AG10803 (cell line): ENCODE measurements around the gene SLC3A2.
A peak's percentile ranks its signal among the peaks of the same experiment; 100 is the strongest.
"Not testable (repeated sequence)": the region's sequence is repeated elsewhere in the genome, so short reads cannot be mapped to it uniquely, and the experiment has no call there.

ENCODE experiments used
- DNase-seq: peaks from one replicate; pipeline ENCODE4 v3.0.0; 2010; ENCODE audit warnings: low read depth
- H3K4me3 ChIP-seq: 2 replicates; pipeline ENCODE4 v1.5.1; 2011; ENCODE audit warnings: mild to moderate bottlenecking, low read length, control low read depth
- TF ChIP-seq, protein P1 (sequence below): conservative IDR thresholded peaks from 2 replicates; pipeline ENCODE4 v1.5.1; 2011; ENCODE audit warnings: mild to moderate bottlenecking, low read length, control low read depth, inconsistent platforms

Gene SLC3A2

DNA sequence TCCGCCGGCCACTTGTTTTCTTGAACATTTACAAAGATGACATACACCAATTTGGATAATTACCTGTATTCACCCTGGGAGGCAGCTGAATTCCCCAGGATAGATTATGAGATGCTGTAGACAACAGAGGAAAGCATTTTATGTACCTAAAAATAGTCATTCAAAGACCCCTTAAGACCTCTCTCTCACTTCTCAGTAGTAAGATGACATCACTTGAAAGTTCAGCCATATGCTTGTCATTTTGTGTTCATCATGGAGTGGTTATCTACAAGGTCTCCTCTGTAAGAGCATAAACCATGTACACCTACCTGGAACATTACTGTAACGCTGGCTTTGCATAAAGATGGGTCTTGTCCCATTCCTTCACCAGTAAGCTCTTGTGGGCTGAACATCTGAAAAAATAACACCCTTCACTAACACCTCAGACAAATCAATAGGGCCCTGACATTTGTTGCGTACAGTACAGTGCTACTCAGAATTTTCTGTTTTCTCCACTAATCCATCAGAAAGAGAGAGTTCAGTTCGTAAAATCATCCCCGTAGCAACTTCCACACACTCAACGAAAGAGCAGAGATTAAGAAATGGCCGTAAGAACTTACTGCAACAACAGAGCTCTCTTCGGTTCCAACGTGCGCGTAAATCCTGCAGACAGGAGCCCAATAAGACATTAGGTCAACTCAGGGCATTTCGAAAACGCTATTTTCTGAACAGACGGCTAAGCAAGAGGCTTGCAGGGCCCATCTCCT lies 25.7 kb upstream of the SLC3A2 start:
- H3K4me3 ChIP-seq = peak overlapping the region; percentile 93
- TF ChIP-seq, protein P1, sequence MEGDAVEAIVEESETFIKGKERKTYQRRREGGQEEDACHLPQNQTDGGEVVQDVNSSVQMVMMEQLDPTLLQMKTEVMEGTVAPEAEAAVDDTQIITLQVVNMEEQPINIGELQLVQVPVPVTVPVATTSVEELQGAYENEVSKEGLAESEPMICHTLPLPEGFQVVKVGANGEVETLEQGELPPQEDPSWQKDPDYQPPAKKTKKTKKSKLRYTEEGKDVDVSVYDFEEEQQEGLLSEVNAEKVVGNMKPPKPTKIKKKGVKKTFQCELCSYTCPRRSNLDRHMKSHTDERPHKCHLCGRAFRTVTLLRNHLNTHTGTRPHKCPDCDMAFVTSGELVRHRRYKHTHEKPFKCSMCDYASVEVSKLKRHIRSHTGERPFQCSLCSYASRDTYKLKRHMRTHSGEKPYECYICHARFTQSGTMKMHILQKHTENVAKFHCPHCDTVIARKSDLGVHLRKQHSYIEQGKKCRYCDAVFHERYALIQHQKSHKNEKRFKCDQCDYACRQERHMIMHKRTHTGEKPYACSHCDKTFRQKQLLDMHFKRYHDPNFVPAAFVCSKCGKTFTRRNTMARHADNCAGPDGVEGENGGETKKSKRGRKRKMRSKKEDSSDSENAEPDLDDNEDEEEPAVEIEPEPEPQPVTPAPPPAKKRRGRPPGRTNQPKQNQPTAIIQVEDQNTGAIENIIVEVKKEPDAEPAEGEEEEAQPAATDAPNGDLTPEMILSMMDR = no peak
- DNase-seq = no peak

DNA sequence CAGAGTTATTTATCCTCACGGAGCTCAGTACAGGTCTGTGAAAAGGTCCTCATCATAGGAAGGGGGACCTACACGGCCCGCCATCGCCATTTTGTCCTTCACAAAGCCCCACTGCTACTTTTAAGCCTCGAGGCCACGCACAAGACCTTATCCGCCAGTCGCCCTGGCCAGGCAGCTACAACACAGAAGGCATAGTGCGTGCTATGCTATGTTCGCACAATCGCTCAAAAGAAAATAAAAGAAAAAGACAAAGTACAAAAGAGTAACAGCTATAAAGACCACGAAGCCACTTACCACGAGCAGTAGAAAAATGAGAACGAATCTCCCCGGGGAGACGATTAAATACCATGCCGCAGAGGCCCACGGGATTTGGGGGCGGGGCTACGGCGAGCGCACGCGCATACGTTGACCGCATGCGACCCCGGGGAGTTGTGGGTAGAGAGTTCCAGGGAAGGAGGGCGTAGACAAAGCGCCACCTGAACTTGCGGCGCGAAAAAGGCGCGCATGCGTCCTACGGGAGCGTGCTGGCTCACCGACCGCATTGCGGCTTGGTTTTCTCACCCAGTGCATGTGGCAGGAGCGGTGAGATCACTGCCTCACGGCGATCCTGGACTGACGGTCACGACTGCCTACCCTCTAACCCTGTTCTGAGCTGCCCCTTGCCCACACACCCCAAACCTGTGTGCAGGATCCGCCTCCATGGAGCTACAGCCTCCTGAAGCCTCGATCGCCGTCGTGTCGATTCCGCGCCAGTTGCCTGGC lies 24.9 kb upstream of the SLC3A2 start:
- DNase-seq = peak; percentile 96
- TF ChIP-seq, protein P1 = no peak
- H3K4me3 ChIP-seq = peak overlapping the region; percentile 93

DNA sequence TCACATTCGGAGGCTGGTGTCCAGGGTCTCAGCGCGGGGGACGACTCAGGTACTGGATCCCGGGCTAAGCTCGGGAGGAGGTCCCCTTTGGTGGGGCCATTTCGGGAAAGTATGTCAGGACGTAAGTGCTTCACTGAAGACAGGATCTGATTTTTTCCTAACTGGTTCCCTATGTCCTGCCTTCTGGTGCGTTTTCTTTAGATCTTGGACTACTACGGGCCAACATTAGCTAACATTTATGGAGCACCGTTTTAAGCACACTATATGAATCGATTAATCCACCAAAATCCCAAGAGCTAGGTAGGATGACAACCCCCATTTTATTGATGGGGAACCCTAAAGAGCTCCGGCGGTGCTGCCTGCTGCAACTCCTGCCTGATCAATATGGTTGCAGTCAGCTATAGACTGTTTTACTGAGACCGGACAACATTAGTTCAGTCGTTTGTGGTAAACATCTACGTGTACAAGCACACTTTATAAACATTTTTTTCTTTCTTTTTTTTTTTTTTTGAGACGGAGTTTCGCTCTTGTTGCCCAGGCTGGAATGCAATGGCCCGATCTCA lies 24.3 kb upstream of the SLC3A2 start:
- no peak for DNase-seq
- H3K4me3 ChIP-seq = peak overlapping the region; percentile 93
- TF ChIP-seq, protein P1 = no peak

DNA sequence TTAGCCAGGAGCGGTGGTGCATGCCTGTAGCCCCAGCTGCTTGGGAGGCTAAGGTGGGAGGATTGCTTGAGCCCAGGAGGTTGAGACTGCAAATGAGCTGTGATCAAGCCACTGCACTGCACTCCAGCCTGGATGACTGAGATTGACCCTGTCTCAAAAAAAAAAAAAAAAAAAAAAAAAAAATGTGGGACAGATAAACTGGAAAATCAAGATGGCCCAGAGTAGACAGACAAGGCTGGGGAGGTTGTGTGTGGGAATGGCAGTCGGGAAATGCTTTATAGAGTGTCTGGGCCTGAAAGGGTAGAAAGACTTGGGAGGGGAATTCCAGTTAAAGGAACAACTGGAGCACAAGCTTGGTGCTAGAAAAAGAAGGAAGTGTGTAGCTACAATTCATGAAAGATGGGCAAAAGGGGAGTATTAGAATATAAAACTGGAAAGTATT lies 23.1 kb upstream of the SLC3A2 start:
- TF ChIP-seq, protein P1 = no peak
- H3K4me3 ChIP-seq = no peak overlapping the region
- DNase-seq = no peak

DNA sequence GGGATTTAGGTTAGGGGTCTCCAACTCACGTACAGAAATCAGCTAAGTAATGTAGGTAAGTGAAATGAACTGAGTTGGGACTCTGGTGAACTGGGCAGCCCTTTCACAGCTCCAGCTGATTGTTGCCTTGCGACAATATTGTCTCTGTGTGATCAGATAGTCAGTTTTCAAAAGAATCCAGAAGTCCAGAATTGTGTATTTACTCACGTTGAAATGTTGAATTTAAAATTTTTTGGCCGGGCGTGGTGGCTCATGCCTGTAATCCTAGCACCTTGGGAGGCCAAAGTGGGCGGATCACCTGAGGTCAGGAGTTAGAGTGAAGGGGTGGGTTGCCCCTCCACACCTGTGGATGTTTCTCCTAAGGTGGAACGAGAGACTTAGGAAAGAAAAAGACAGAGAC lies 22.5 kb upstream of the SLC3A2 start:
- TF ChIP-seq, protein P1 = no peak
- H3K4me3 ChIP-seq = no peak overlapping the region
- no peak for DNase-seq

DNA sequence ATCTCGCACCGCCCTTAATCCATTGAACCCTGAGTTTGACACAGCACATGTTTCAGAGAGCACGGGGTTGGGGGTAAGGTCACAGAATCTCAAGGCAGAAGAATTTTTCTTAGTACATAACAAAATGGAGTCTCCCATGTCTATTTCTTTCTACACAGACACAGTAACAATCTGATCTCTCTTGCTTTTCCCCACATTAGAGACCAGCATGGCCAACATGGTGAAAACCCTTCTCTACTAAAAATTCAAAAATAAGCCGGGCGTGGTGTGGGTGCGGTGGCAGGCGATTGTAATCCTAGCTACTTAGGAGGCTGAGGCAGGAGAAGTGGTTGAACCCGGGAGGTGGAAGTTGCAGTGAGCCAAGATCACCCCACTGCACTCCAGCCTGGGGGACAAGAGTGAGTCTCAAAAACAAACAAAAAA lies 21.4 kb upstream of the SLC3A2 start:
- not testable (repeated sequence) for H3K4me3 ChIP-seq, DNase-seq

DNA sequence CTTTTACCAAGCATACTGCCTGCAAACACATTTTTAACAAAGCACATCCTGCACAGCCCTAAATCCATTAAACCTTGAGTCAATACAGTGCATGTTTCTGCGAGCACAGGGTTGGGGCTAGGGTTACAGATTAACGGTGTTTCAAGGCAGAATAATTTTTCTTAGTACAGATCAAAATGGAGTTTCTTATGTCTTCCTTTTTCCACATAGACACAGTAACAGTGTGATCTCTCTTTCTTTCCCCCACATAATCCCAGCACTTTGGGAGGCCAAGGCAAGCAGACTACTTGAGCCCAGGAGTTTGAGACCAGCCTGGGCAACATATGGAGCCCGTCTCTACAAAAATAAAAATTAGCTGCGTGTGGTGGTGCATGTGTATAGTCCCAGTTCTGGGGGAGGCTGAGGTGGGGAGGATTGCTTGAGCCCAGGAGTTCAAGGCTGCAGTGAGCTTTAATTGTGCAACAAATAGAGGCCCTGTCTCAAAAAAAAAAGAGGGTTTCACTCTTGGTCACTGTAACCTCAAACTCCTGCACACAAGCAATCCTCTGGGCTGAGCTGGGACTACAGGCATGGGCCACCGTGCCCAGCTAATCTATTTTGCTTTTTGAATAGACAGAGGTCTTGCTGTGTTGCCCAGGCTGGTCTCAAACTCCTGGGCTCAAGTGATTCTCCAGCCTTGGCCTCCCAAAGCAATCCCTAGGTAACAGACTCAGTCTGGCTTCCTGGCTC lies 19.7 kb upstream of the SLC3A2 start:
- no peak overlapping the region for H3K4me3 ChIP-seq
- no peak for DNase-seq
- TF ChIP-seq, protein P1 = no peak

DNA sequence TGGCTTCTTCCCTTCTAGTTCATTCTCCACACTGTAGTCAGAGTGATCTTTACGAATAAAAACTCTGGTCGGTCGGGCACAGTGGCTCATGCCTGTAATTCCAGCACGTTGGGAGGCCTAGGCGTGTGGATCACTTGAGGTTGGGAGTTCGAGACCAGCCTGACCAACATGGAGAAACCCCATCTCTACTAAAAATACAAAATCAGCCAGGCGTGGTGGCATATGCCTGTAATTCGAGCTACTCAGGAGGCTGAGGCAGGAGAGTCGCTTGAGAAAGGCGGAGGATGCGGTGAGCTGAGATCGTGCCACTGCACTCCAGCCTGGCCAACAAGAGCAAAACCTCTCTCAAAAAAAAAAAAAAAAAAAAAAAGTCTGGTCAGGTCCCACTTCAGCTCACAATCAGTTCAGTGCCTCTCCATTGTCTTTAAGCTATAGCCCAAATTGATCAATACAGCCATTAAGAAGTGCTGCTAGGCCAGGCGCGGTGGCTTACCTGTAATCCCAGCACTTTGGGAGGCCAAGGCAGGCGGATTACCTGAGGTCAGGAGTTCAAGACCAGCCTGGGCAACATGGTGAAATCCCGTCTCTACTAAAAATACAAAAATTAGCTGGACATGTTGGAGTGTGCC lies 19.0 kb upstream of the SLC3A2 start:
- H3K4me3 ChIP-seq, DNase-seq: not testable (repeated sequence)
